Progenitor cell of endocrine pancreas (in vitro differentiated cells): ENCODE data around the gene PRKX. TPM values are rescaled to one million over a fixed set of nuclear protein-coding genes. Genes with fewer than 3 reads are reported as not detected.
"Not testable (repeated sequence)": the region's sequence is repeated elsewhere in the genome, so short reads cannot be mapped to it uniquely, and the experiment has no call there.

Source experiments
- DNase-seq: peaks from one replicate; pipeline ENCODE4 v3.0.0; 2021; ENCODE audit warnings: low spot score; ENCODE audit not compliant: unreplicated experiment
- H3K27ac Mint-ChIP-seq: 2 replicates; pipeline ENCODE4 v1.8.0; 2021; ENCODE audit warnings: mild to moderate bottlenecking, moderate library complexity, mixed read lengths
- H3K27me3 Mint-ChIP-seq: 2 replicates; pipeline ENCODE4 v1.8.0; 2021; ENCODE audit warnings: mixed read lengths
- H3K36me3 Mint-ChIP-seq: 2 replicates; pipeline ENCODE4 v1.8.0; 2022; ENCODE audit warnings: mixed read lengths; ENCODE audit not compliant: insufficient read depth
- H3K4me1 Mint-ChIP-seq: 2 replicates; pipeline ENCODE4 v1.8.0; 2021; ENCODE audit warnings: low read depth, mixed read lengths
- H3K4me3 Mint-ChIP-seq: 2 replicates; pipeline ENCODE4 v1.8.0; 2021; ENCODE audit warnings: low read depth, mild to moderate bottlenecking, moderate library complexity, mixed read lengths
- H3K9me3 Mint-ChIP-seq: 2 replicates; pipeline ENCODE4 v1.8.0; 2021; ENCODE audit warnings: low read depth, mixed read lengths
- total RNA-seq: library from RNA; stranded (reverse); gene quantifications from 2 replicates; pipeline ENCODE4 v1.2.1, GENCODE V29; 2021
- TF ChIP-seq, protein P1 (sequence below): fragments of 200-600 bp; sonication (generic); IDR thresholded peaks from one replicate; pipeline ENCODE4 v1.5.0; 2021; ENCODE audit warnings: antibody characterized with exemption, mild to moderate bottlenecking; ENCODE audit not compliant: unreplicated experiment

The PRKX gene
- total RNA-seq, 1 donor from 2014 or later = 54.0 TPM

DNA sequence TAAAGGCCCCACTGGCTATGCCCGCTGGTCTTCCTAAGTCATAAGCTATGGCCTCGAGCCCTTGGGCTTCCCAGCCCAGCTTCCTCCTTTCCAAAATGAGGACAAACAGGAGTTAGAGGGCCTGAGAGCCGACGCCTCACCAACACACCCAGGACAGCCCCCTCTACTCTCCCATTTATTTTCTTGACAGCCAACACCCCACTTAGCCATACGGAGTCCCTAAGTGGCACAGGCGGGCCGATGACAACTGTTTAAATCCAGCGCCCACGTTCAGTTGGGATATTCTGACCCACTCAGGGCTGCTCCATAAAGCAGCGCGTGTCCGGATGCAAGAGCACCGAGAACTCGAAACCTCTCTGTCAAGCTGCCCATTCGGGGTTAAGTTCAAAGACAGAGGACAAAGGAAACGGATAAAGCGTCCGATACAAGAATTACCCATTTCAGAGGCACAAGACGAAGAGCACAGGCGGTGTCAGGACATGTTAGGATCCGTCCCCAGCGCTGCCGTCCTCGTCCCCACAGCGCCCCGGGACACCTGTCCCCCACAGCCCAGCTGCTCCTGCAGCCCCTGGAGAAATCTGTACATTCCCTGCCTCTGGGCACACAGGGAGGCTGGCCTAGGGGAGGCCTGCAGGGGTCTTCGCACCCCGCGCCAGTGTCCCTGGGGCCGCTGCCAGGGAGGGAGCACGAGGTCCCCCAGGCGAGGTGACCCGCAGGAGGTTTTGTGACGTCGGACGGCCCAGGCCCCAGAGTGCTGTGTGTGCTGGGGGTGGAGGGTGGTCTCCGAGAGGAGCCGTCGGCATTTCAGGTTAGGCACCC, 1.2 kb downstream of the PRKX start:
- H3K27ac Mint-ChIP-seq = peak overlapping the region; percentile 94
- H3K4me1 Mint-ChIP-seq = peaks cover 16% of the 10 kb centered on the region
- peaks cover 1% of the 10 kb centered on the region for H3K36me3 Mint-ChIP-seq
- peaks cover 44% of the 10 kb centered on the region for H3K27me3 Mint-ChIP-seq
- H3K4me3 Mint-ChIP-seq = peak overlapping the region; percentile 84
- DNase-seq = peak; percentile 18
- TF ChIP-seq, protein P1, sequence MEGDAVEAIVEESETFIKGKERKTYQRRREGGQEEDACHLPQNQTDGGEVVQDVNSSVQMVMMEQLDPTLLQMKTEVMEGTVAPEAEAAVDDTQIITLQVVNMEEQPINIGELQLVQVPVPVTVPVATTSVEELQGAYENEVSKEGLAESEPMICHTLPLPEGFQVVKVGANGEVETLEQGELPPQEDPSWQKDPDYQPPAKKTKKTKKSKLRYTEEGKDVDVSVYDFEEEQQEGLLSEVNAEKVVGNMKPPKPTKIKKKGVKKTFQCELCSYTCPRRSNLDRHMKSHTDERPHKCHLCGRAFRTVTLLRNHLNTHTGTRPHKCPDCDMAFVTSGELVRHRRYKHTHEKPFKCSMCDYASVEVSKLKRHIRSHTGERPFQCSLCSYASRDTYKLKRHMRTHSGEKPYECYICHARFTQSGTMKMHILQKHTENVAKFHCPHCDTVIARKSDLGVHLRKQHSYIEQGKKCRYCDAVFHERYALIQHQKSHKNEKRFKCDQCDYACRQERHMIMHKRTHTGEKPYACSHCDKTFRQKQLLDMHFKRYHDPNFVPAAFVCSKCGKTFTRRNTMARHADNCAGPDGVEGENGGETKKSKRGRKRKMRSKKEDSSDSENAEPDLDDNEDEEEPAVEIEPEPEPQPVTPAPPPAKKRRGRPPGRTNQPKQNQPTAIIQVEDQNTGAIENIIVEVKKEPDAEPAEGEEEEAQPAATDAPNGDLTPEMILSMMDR = no peak
- no peaks in the 10 kb centered on the region for H3K9me3 Mint-ChIP-seq

DNA sequence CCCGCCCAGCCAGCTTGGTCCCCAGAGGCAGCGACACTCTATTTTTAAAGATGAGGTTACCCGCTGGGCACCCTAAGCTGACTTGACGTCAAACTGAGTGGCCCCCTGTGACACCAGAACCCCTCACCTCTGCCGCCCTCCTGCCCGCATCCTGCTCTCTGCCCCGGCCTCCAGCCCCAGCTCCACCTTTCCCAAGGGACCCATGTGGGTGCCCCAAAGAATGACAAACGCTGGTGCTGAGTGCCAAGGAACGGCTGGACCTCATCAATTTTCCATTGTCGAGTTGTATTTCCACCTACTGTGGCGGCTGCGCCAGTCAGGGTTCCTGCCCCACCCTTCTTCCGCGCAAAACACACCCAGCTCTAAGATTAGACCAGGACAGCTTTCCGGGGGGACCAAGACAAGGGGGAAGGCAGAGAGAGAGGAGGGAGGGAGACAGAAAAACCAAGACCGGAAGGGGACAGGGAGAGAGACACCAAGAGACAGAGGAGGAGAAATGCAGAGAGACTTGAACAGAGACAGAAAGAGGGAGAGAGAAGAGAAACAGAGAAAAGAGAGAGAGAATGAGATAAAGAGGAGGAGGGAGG, 2.0 kb downstream of the PRKX start:
- Mint-ChIP-seq H3K9me3 (no peaks in the 10 kb centered on the region), H3K4me3 (peak overlapping the region; percentile 84), H3K27ac (no peak overlapping the region), H3K4me1 (peaks cover 16% of the 10 kb centered on the region), H3K36me3 (peaks cover 3% of the 10 kb centered on the region), H3K27me3 (peaks cover 42% of the 10 kb centered on the region)
- TF ChIP-seq, protein P1 = no peak
- no peak for DNase-seq

DNA sequence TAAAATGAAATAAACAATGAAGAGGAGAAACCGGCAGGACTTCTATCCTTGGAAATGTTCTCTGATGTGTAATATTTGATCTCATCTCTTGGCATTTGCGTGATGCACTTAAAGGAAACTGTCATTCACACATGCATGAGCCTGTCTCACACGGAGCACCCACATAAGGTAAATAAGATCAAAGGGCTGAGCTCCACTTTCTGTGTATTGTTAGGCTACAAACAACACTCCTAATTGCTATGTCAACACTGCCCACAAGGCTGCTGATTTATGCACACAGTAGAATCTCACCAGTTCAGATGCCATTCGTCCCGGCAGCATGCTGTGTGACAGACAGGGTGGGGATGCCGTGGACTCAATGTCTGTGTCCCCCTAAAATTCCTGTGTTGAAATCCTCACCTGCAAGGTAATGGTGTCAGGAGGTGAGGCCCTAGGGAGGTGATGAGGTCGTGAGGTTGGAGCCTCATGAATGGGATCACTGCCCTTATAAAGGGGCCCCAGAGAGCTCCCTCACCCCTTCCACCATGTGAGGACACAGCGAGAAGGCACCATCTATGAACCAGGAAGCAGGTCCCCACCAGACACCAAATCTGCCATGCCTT, 5.7 kb downstream of the PRKX start:
- not testable (repeated sequence) for DNase-seq, H3K9me3 Mint-ChIP-seq, H3K27ac Mint-ChIP-seq, H3K4me3 Mint-ChIP-seq
- Mint-ChIP-seq H3K27me3 (peaks cover 20% of the 10 kb centered on the region), H3K4me1 (peaks cover 17% of the 10 kb centered on the region), H3K36me3 (peaks cover 11% of the 10 kb centered on the region)

DNA sequence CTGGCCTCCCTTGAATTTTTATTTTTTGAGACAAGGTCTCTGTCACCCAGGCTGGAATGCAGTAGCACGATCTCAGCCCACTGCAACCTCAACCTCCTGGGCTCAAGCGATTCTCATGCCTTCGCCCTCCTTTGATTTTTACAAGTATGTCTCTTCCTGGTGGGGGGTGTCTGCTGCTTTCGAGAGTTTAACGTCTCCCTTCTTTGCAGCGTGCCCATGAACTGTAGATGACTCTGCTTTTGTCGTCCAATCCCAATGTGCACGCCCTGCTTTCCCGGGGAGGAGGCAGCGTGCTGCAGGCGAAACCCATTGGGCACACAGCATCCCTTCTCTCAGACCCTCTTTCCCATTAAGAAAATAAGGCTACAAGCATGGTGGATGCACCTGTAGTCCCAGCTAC, 7.0 kb downstream of the PRKX start:
- TF ChIP-seq, protein P1 = no peak
- Mint-ChIP-seq H3K27me3 (peaks cover 16% of the 10 kb centered on the region), H3K4me3 (no peak overlapping the region), H3K4me1 (peaks cover 10% of the 10 kb centered on the region), H3K36me3 (peaks cover 13% of the 10 kb centered on the region), H3K27ac (no peak overlapping the region), H3K9me3 (no peaks in the 10 kb centered on the region)
- DNase-seq = no peak

DNA sequence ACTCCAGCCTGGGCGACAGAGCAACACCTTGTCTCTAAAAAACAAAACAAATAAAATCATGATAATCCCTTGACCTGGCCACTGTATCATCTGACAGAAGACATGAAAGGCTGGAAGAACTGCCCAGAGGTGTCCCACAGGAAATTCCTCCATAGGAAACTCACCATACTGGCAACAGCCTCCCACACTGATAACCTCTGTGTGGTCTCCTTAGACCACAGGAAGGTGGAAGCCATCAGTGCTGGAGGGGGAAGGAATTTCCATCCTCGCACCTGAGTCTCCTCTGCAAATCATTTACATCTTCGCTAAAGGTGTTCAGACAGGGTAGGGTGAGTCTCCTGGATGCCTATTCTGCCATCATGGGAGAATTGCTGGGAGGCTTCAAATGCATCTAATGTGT, 10.2 kb downstream of the PRKX start:
- not testable (repeated sequence) for DNase-seq, H3K4me3 Mint-ChIP-seq, H3K9me3 Mint-ChIP-seq, H3K4me1 Mint-ChIP-seq, H3K27ac Mint-ChIP-seq
- H3K36me3 Mint-ChIP-seq = peaks cover 13% of the 10 kb centered on the region
- H3K27me3 Mint-ChIP-seq = peaks cover 13% of the 10 kb centered on the region

DNA sequence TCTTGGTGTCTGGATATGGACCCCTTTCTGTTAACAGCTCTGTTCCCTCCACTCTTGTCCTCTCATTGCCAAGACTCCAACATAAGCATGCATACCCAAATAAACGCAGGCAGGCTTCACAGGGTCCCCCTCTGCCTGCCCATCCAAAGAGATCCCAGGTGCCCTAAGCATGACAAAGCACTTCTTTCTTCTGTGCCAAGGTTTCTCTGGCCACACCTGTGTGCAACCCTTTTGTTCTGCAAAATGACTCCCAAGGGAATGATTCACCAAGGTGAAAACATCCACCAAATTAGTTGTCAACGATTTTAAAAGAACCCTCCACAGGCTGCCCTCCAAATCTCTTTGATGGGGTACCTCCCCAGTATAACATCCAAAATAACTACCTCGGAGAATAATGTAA, 11.4 kb downstream of the PRKX start:
- not testable (repeated sequence) for H3K27ac Mint-ChIP-seq, DNase-seq, H3K4me3 Mint-ChIP-seq, H3K9me3 Mint-ChIP-seq
- H3K4me1 Mint-ChIP-seq = peaks cover 11% of the 10 kb centered on the region
- peaks cover 13% of the 10 kb centered on the region for H3K27me3 Mint-ChIP-seq
- H3K36me3 Mint-ChIP-seq = peaks cover 12% of the 10 kb centered on the region

DNA sequence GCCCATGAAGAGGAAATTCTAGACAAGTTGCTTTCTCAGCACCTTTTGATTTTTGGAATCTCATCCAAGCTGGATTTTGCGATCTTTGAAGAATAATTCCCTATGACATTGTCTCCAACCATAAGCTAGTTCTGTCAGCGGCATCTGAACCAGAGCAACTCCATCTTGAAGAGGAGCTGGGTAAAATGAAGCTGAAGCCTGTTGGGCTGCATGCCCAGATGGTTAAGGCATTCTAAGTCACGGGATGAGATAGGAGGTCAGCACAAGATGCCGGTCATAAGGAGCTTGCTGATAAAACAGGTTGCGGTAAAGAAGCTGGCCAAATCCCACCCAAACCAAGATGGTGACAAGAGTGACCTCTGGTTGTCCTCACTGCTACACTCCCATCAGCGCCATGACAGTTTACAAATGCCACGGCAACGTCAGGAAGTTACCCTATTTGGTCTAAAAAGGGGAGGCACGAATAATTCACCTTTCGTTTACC, 12.0 kb downstream of the PRKX start:
- not testable (repeated sequence) for H3K27ac Mint-ChIP-seq

More for the DNA sequence above, 12.0 kb downstream of the PRKX start:
- Mint-ChIP-seq H3K4me1 (peaks cover 11% of the 10 kb centered on the region), H3K36me3 (peaks cover 11% of the 10 kb centered on the region), H3K27me3 (peaks cover 13% of the 10 kb centered on the region)
- not testable (repeated sequence) for H3K4me3 Mint-ChIP-seq, H3K9me3 Mint-ChIP-seq, DNase-seq
